Esophagus muscularis mucosa (tissue), 4 donors: ENCODE measurements around the gene IGF1R. TPM values are rescaled to one million over a fixed set of nuclear protein-coding genes. Genes with fewer than 3 reads are reported as not detected.

ENCODE experiments used
- DNase-seq: peaks from one replicate; pipeline ENCODE4 v3.0.0-alpha.2; 2017; ENCODE audit errors: extremely low spot score
- H3K27ac ChIP-seq, 4 donors: fragments of 200-600 bp; sonication (generic); replicated peaks in 1 of 4; 1 replicate in 3 of 4; 2 replicates in 1 of 4; pipeline ENCODE4 v1.5.1; 2016 to 2019; ENCODE audit warnings: mild to moderate bottlenecking in 1 of 4
- H3K27me3 ChIP-seq, 4 donors: fragments of 200-600 bp; sonication (generic); one replicate each; pipeline versions ENCODE4 v1.5.1 to v1.6.0; 2016 to 2019
- H3K36me3 ChIP-seq, 4 donors: fragments of 200-600 bp; sonication (generic); one replicate each; pipeline ENCODE4 v1.5.1; 2016 to 2019
- H3K4me1 ChIP-seq, 4 donors: fragments of 200-600 bp; sonication (generic); one replicate each; pipeline ENCODE4 v1.5.1; 2016 to 2019
- H3K4me3 ChIP-seq, 4 donors: fragments of 200-600 bp; sonication (generic); 1 replicate in 2 of 4; 2 replicates in 2 of 4; pipeline ENCODE4 v1.5.1; 2016 to 2019; ENCODE audit warnings: mild to moderate bottlenecking in 4 of 4, moderate library complexity in 1 of 4
- H3K9me3 ChIP-seq, 4 donors: fragments of 200-600 bp; sonication (generic); 1 replicate in 3 of 4; 2 replicates in 1 of 4; pipeline ENCODE4 v1.5.1; 2016 to 2019
- EP300 ChIP-seq: sonication (generic); formaldehyde crosslinking; IDR thresholded peaks from one replicate; pipeline ENCODE4 v1.6.1; 2017; ENCODE audit warnings: antibody characterized with exemption
- POLR2A ChIP-seq: fragments of 450-650 bp; IDR thresholded peaks from one replicate; pipeline ENCODE4 v1.6.1; 2017; ENCODE audit warnings: antibody characterized with exemption, moderate library complexity, mild to moderate bottlenecking, low read depth
- POLR2AphosphoS5 ChIP-seq, 2 donors: sonication (generic); formaldehyde crosslinking; IDR thresholded peaks; one replicate each; pipeline ENCODE4 v1.6.1; 2017; ENCODE audit warnings: antibody characterized with exemption in 2 of 2
- WGBS: methylation state at CpG from one replicate; pipeline ENCODE4 v1.1.5; 2018; 5-methylcytosine and 5-hydroxymethylcytosine counted together
- intact Hi-C: fragments of 100-400 bp; cut with DNase I; formaldehyde crosslinking; loops from one replicate; pipeline ENCODE4 v1.15.1; 2023
- total RNA-seq, 4 donors: library from RNA; depleted of rRNA; stranded (reverse); fragments of >200 nt; gene quantifications; one replicate each; pipeline versions ENCODE4 v1.1.0 to v1.2.1, GENCODE V29; 2016
- TF ChIP-seq, protein P1 (sequence below), 3 experiments: fragments of 200-600 bp in 2 of 3; fragments of 450-650 bp in 1 of 3; sonication (generic) in 2 of 3; IDR thresholded peaks; one replicate each; pipeline ENCODE4 v1.5.1; 2017 to 2019; ENCODE audit warnings: antibody characterized with exemption in 3 of 3, mild to moderate bottlenecking in 2 of 3, moderate library complexity in 1 of 3

Gene IGF1R
- total RNA-seq, 4 donors from 2014 or later: 33.6 to 95.3 (median 49.7) TPM

DNA sequence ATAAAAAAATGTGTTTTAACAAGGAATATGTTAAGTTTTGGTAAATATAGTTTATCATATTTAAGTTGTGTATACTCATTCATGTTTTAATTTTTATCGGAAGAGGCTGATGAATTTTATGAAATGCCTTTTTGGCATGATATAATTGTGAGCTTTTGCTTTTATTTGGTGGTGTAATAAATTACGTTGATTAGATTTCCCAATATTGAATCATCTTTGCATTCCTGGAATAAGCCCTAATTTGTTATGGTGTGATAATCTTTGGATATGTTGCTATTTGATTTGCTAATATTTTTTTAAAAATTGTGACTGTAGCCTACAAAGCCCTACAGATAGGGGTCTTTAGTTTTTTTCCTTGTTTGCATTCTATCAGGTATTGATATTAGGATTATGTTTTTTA lies 107.4 kb downstream of the IGF1R start:
- DNase-seq: no peak
- Histone ChIP-seq H3K4me3 (no peak overlapping the region), H3K27me3 (no peaks in the 10 kb centered on the region), H3K4me1 (peaks cover 32 to 70% (median 51%) of the 10 kb centered on the region in 4 donors), H3K27ac (no peak overlapping the region), H3K36me3 (no peaks in the 10 kb centered on the region), H3K9me3 (no peaks in the 10 kb centered on the region)
- 85% methylated on average over 2 of the region's 2 CpGs for WGBS
- intact Hi-C loops: no loop called here
- no peak for TF ChIP-seq EP300
- no peak for TF ChIP-seq POLR2AphosphoS5 (IDR thresholded peaks at IDR 0.05)

DNA sequence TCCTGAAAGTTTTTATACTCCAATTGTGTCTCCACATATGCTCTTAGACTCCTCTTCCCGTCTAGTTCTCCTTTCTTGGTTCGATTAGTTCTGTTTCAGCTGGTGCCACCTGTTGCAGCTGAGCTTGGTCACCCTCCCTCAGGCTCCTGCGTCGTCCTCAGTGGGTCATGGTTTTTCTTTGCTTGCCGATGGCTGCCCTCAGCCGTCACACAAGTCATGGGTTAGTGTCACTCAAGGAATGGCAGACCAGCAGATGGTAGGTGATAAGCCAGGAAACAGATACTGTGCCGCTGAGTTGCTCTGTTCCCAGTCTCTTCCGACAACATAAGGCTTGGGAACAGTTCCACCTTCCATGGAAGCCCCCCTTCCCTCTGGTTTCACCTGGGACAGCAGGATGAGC lies 109.9 kb downstream of the IGF1R start:
- Histone ChIP-seq H3K27me3 (no peaks in the 10 kb centered on the region), H3K4me1 (peaks cover 38 to 68% (median 54%) of the 10 kb centered on the region in 4 donors), H3K4me3 (no peak overlapping the region), H3K9me3 (no peaks in the 10 kb centered on the region), H3K27ac (no peak overlapping the region), H3K36me3 (no peaks in the 10 kb centered on the region)
- TF ChIP-seq POLR2AphosphoS5 (IDR thresholded peaks at IDR 0.05) (no peak), POLR2A (no peak), EP300 (no peak)
- TF ChIP-seq, protein P1, sequence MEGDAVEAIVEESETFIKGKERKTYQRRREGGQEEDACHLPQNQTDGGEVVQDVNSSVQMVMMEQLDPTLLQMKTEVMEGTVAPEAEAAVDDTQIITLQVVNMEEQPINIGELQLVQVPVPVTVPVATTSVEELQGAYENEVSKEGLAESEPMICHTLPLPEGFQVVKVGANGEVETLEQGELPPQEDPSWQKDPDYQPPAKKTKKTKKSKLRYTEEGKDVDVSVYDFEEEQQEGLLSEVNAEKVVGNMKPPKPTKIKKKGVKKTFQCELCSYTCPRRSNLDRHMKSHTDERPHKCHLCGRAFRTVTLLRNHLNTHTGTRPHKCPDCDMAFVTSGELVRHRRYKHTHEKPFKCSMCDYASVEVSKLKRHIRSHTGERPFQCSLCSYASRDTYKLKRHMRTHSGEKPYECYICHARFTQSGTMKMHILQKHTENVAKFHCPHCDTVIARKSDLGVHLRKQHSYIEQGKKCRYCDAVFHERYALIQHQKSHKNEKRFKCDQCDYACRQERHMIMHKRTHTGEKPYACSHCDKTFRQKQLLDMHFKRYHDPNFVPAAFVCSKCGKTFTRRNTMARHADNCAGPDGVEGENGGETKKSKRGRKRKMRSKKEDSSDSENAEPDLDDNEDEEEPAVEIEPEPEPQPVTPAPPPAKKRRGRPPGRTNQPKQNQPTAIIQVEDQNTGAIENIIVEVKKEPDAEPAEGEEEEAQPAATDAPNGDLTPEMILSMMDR (IDR thresholded peaks at IDR 0.05): no peak
- intact Hi-C loops: no loop called here
- WGBS: 78% methylated on average over 8 of the region's 8 CpGs
- DNase-seq: no peak

DNA sequence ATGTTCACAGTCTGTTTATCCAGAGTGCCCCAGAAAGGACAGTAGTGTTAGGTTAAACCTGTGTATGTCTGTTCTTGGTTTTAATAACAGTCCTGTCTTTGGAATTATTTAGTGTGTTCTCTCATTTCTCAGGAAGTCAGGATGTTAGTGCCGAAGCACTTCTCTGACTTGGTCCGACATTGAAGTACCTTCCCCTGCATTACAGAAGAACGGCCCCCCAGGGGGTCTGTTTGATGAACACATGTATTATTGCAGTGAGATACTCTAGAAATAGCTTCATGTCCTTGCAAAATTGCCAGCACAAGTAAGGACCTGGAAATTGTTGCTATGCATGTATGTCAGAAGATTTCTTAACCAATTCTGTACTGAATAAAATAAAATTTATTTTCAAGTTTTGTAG lies 110.9 kb downstream of the IGF1R start:
- Histone ChIP-seq H3K27me3 (no peaks in the 10 kb centered on the region), H3K9me3 (no peaks in the 10 kb centered on the region), H3K4me1 (peaks cover 33 to 68% (median 52%) of the 10 kb centered on the region in 4 donors), H3K27ac (no peak overlapping the region), H3K36me3 (no peaks in the 10 kb centered on the region), H3K4me3 (no peak overlapping the region)
- intact Hi-C loops: no loop called here
- TF ChIP-seq POLR2A: no peak
- no peak for TF ChIP-seq EP300
- TF ChIP-seq, protein P1 (IDR thresholded peaks at IDR 0.05): no peak
- no peak for TF ChIP-seq POLR2AphosphoS5 (IDR thresholded peaks at IDR 0.05)
- WGBS: 87% methylated on average over 3 of the region's 3 CpGs
- no peak for DNase-seq

DNA sequence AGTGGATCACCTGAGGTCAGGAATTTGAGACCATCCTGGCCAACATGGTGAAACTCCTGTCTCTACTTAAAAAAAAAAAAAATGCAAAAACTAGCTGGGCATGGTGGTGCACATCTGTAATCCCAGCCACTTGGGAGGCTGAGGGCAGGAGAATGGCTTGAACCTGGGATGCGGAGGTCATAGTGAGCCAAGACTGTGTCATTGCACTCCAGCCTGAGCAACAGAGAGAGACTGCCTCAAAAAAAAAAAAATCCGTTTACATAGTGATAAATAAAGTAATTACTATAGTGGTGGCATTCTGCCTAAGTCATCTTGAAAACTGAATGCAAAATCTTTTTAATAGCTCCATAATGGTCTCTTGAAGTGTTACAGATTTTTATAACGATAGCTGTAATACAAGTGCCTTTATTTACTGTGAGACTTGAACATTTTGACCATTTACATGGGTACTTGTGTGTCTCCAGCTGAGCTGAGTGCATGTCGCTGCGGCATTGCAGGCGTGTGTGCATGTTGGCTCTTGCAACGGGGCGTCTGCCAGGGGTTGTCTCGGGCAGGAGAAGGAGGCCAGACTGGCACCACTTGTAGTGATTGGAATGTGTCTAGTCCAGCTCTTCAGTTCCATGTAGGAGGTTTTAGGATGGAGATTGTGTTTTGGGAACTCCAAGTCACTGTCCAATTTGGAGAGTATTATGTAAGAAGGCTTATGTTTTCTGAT lies 111.9 kb downstream of the IGF1R start:
- Histone ChIP-seq H3K27me3 (no peaks in the 10 kb centered on the region), H3K4me3 (no peak overlapping the region), H3K36me3 (no peaks in the 10 kb centered on the region), H3K27ac (no peak overlapping the region), H3K9me3 (no peaks in the 10 kb centered on the region), H3K4me1 (peaks cover 30 to 59% (median 42%) of the 10 kb centered on the region in 4 donors)
- no peak for DNase-seq
- TF ChIP-seq, protein P1 (IDR thresholded peaks at IDR 0.05): no peak
- no peak for TF ChIP-seq POLR2A
- no peak for TF ChIP-seq EP300
- intact Hi-C loops: no loop called here
- 80% methylated on average over 9 of the region's 9 CpGs for WGBS

DNA sequence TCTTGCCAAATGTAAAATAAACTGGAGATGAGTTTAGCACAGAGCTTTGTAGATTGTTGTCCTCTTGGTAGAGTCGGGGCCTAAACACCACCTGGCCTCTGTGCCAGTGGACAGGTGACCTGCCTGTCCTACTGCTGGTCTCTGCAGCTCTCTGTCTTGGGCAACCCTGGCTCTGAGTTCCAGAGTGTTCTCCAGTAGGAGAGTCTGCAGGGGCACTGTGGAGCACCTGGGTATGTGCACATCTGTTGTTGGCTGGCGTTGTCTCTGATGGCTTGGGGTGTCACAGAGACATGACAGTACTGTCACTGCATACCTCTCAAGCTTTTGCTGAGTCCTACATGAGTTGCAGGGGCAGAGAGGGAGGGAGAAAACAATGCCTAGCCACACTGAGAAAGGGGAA lies 112.6 kb downstream of the IGF1R start:
- DNase-seq: no peak
- intact Hi-C loops: no loop called here
- Histone ChIP-seq H3K27me3 (no peaks in the 10 kb centered on the region), H3K4me1 (peaks cover 30 to 63% (median 40%) of the 10 kb centered on the region in 4 donors), H3K36me3 (no peaks in the 10 kb centered on the region), H3K9me3 (no peaks in the 10 kb centered on the region), H3K4me3 (no peak overlapping the region), H3K27ac (no peak overlapping the region)
- TF ChIP-seq POLR2AphosphoS5 (IDR thresholded peaks at IDR 0.05) (no peak), POLR2A (no peak), EP300 (no peak)
- TF ChIP-seq, protein P1 (IDR thresholded peaks at IDR 0.05): no peak
- 68% methylated on average over 2 of the region's 2 CpGs for WGBS
